PC-9 (cell line): ENCODE data around the gene RPTOR. TPM values are rescaled to one million over a fixed set of nuclear protein-coding genes. Genes with fewer than 3 reads are reported as not detected.

Experiments
- BruUV-seq: library from RNA; stranded (reverse); fragments of 400-500 nt; replicated peaks from 2 replicates; lab custom pipeline; 2021; lab: Mats Ljungman, UMichigan
- CTCF ChIA-PET: fragments of 300-600 bp; sonication (Branson Sonifier 250); formaldehyde crosslinking; loops from one replicate; lab custom pipeline; 2022; ENCODE audit warnings: antibody characterized with exemption; lab: Charles Lee
- POLR2A ChIA-PET: fragments of 300-600 bp; sonication (Branson Sonifier 250); formaldehyde crosslinking; loops from one replicate; lab custom pipeline; 2022; ENCODE audit warnings: antibody characterized with exemption; ENCODE audit not compliant: unreplicated experiment; lab: Charles Lee
- DNase-seq, 2 experiments: peaks; one replicate each; pipeline versions ENCODE4 v3.0.0 to v3.0.0-alpha.2; 2015 to 2022; ENCODE audit warnings: mixed read lengths in 1 of 2
- H2AFZ ChIP-seq: fragments of 200-600 bp; sonication (generic); 2 replicates; pipeline ENCODE4 v1.8.1; 2017; ENCODE audit warnings: antibody characterized with exemption
- H3F3A ChIP-seq: fragments of 200-600 bp; sonication (generic); 2 replicates; pipeline ENCODE4 v1.8.1; 2017; ENCODE audit warnings: antibody characterized with exemption, mild to moderate bottlenecking, low read depth; ENCODE audit not compliant: insufficient read depth
- H3K27ac ChIP-seq: fragments of 200-600 bp; sonication (generic); 2 replicates; pipeline ENCODE4 v1.6.1; 2016; ENCODE audit warnings: mixed run types
- H3K27me3 ChIP-seq: fragments of 200-600 bp; sonication (generic); 2 replicates; pipeline ENCODE4 v1.6.1; 2016; ENCODE audit warnings: low read depth, mixed run types; ENCODE audit not compliant: insufficient read depth
- H3K36me3 ChIP-seq: fragments of 200-600 bp; sonication (generic); 2 replicates; pipeline ENCODE4 v1.6.1; 2016; ENCODE audit warnings: low read depth, mixed run types
- H3K4me1 ChIP-seq: fragments of 200-600 bp; sonication (generic); replicated peaks from 2 replicates; pipeline ENCODE4 v1.6.1; 2016; ENCODE audit warnings: mixed run types; ENCODE audit not compliant: insufficient read depth
- H3K4me2 ChIP-seq: fragments of 200-600 bp; sonication (generic); 2 replicates; pipeline ENCODE4 v1.6.1; 2017; ENCODE audit warnings: mixed run types
- H3K4me3 ChIP-seq: fragments of 200-600 bp; sonication (generic); 2 replicates; pipeline ENCODE4 v1.6.1; 2016; ENCODE audit warnings: mixed run types
- H3K79me2 ChIP-seq: fragments of 200-600 bp; sonication (generic); 2 replicates; pipeline ENCODE4 v1.6.1; 2017; ENCODE audit warnings: low read depth, mixed run types
- H3K9me2 ChIP-seq: fragments of 200-600 bp; sonication (generic); 2 replicates; pipeline ENCODE4 v1.8.1; 2017; ENCODE audit warnings: mild to moderate bottlenecking; ENCODE audit not compliant: insufficient read depth
- H3K9me3 ChIP-seq: fragments of 200-600 bp; sonication (generic); 2 replicates; pipeline ENCODE4 v1.8.1; 2016; ENCODE audit warnings: low read depth; ENCODE audit not compliant: insufficient read depth
- H4K20me1 ChIP-seq: fragments of 200-600 bp; sonication (generic); 2 replicates; pipeline ENCODE4 v1.8.1; 2017; ENCODE audit not compliant: insufficient read depth
- CTCF ChIP-seq: fragments of 200-600 bp; sonication (generic); conservative IDR thresholded peaks from 2 replicates; pipeline ENCODE4 v1.6.1; 2017; ENCODE audit warnings: mixed run types, antibody characterized with exemption, mild to moderate bottlenecking, moderate library complexity
- EZH2 ChIP-seq: fragments of 200-600 bp; sonication (generic); IDR thresholded peaks from 2 replicates; pipeline ENCODE4 v1.8.0; 2017; ENCODE audit warnings: antibody characterized with exemption, low read depth
- intact Hi-C: fragments of 100-400 bp; cut with micrococcal nuclease; formaldehyde crosslinking; loops from one replicate; pipeline ENCODE4 v1.10.0; 2022; ENCODE audit not compliant: unreplicated experiment
- total RNA-seq: library from RNA; stranded (reverse); gene quantifications from 2 replicates; pipeline ENCODE4 v1.2.3, GENCODE V29; 2021

The RPTOR gene
- total RNA-seq, 1 experiment from 2014 or later: 50.8 TPM

DNA sequence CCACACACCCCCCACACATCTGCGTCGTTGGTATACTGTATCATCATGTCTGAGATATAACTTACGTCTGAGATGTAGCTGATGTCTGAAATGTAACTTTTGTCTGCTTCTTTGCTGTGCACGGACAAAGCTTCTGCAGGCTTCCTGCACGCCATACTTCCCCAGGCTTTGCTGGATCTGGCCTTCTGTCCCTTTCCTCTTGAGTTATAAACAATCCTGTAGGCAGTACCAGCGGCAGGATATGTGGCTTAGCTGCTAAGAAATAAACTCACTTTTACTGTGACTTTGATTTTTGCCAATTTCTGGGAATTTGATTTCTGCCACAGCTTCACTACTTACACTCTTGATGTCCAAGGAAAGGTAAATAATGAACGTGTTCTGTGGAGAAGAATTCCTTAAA is 184.4 kb downstream of the RPTOR start:
- H4K20me1 ChIP-seq: no peaks in the 10 kb centered on the region
- no peak overlapping the region for H2AFZ ChIP-seq
- ChIA-PET POLR2A (no interaction called here), CTCF (no interaction called here)
- BruUV-seq: no TSS peak
- H3K4me2 ChIP-seq: no peak overlapping the region
- no peaks in the 10 kb centered on the region for H3K9me3 ChIP-seq
- DNase-seq: no peak
- H3K4me1 ChIP-seq: peaks cover 8% of the 10 kb centered on the region; the same call in 1 of the 2 replicates
- H3K4me3 ChIP-seq: no peak overlapping the region
- no peaks in the 10 kb centered on the region for H3F3A ChIP-seq
- intact Hi-C loops: no loop called here
- H3K9me2 ChIP-seq: no peaks in the 10 kb centered on the region
- no peaks in the 10 kb centered on the region for H3K27me3 ChIP-seq
- H3K79me2 ChIP-seq: peaks cover 10% of the 10 kb centered on the region
- no peaks in the 10 kb centered on the region for H3K36me3 ChIP-seq
- no peak overlapping the region for H3K27ac ChIP-seq
- TF ChIP-seq CTCF (no peak), EZH2 (no peak)

- no peaks in the 10 kb centered on the region for H3F3A ChIP-seq
- intact Hi-C loops: no loop called here
- no peaks in the 10 kb centered on the region for H3K9me3 ChIP-seq
- no peak overlapping the region for H2AFZ ChIP-seq
- POLR2A ChIA-PET: no interaction called here
- no peak for TF ChIP-seq EZH2
- no peak for TF ChIP-seq CTCF
- H3K79me2 ChIP-seq: peaks cover 8% of the 10 kb centered on the region; the same call in 1 of the 2 replicates
- no peaks in the 10 kb centered on the region for H3K36me3 ChIP-seq
- H3K4me1 ChIP-seq: peaks cover 2% of the 10 kb centered on the region; the same call in 1 of the 2 replicates
- CTCF ChIA-PET: no interaction called here
- no peak overlapping the region for H3K4me2 ChIP-seq
- H3K27me3 ChIP-seq: no peaks in the 10 kb centered on the region
- no TSS peak for BruUV-seq
- no peak for DNase-seq
- no peaks in the 10 kb centered on the region for H4K20me1 ChIP-seq
- no peak overlapping the region for H3K27ac ChIP-seq
- no peak overlapping the region for H3K4me3 ChIP-seq
- no peaks in the 10 kb centered on the region for H3K9me2 ChIP-seq
Measured at GRCh38 chr17:80729761-80730160, 185.1 kb downstream of the RPTOR start.

GRCh38 chr17:80730739-80731138 is 186.1 kb downstream of the RPTOR start:
- H3F3A ChIP-seq: no peaks in the 10 kb centered on the region
- TF ChIP-seq EZH2 (no peak), CTCF (no peak)
- 0 out of 2 replicates have a peak, but pooled peaks cover under 1% of the 10 kb centered on the region for H3K79me2 ChIP-seq
- no peak overlapping the region for H3K4me3 ChIP-seq
- H4K20me1 ChIP-seq: no peaks in the 10 kb centered on the region
- CTCF ChIA-PET: no interaction called here
- H2AFZ ChIP-seq: no peak overlapping the region
- intact Hi-C loops: no loop called here
- no peaks in the 10 kb centered on the region for H3K27me3 ChIP-seq
- H3K4me2 ChIP-seq: no peak overlapping the region
- H3K9me2 ChIP-seq: no peaks in the 10 kb centered on the region
- POLR2A ChIA-PET: interaction anchor here (0.8 kb wide), 1 partner anchor 24 kb away, joined by 9 read pairs; no protein-coding TSS in a partner anchor
- H3K36me3 ChIP-seq: no peaks in the 10 kb centered on the region
- no TSS peak for BruUV-seq
- H3K27ac ChIP-seq: no peak overlapping the region
- no peaks in the 10 kb centered on the region for H3K9me3 ChIP-seq
- DNase-seq: no peak
- H3K4me1 ChIP-seq: no peaks in the 10 kb centered on the region
